Thoracic aorta (tissue), 2 donors: ENCODE results near the gene XCR1. TPM values are rescaled to one million over a fixed set of nuclear protein-coding genes. Genes with fewer than 3 reads are reported as not detected.

Experiments used
- ATAC-seq: fragments of 150-250 bp; one replicate; pipeline ENCODE4 v1.8.0; 2017; ENCODE audit warnings: low read depth; ENCODE audit not compliant: insufficient number of reproducible peaks, low FRiP score
- DNase-seq: peaks from one replicate; pipeline ENCODE4 v3.0.0-alpha.2; 2020; ENCODE audit warnings: low spot score
- H3K27ac ChIP-seq, 2 donors: fragments of 200-600 bp; sonication (generic); 1 replicate in 1 of 2; 2 replicates in 1 of 2; pipeline ENCODE4 v1.5.1; 2016; ENCODE audit warnings: mild to moderate bottlenecking in 2 of 2, moderate library complexity in 2 of 2
- H3K27me3 ChIP-seq: fragments of 200-600 bp; sonication (generic); replicated peaks from 2 replicates; pipeline ENCODE4 v1.6.0; 2016; ENCODE audit warnings: mild to moderate bottlenecking; ENCODE audit not compliant: insufficient read depth
- H3K36me3 ChIP-seq: fragments of 200-600 bp; sonication (generic); one replicate; pipeline ENCODE4 v1.5.1; 2016
- H3K4me1 ChIP-seq, 2 donors: fragments of 200-600 bp; sonication (generic); 1 replicate in 1 of 2; 2 replicates in 1 of 2; pipeline versions ENCODE4 v1.5.1 to v1.6.0; 2016; ENCODE audit warnings: low read depth in 2 of 2, mild to moderate bottlenecking in 1 of 2; ENCODE audit not compliant: control insufficient read depth in 1 of 2
- H3K4me3 ChIP-seq: fragments of 200-600 bp; sonication (generic); 2 replicates; pipeline ENCODE4 v1.5.1; 2016; ENCODE audit warnings: mild to moderate bottlenecking
- H3K9me3 ChIP-seq: fragments of 200-600 bp; sonication (generic); 2 replicates; pipeline ENCODE4 v1.5.1; 2016
- total RNA-seq, 2 donors: library from RNA; depleted of rRNA; stranded (reverse); fragments of >200 nt; gene quantifications; one replicate each; pipeline versions ENCODE4 v1.1.0 to v1.2.3, GENCODE V29; 2016
- TF ChIP-seq, protein P1 (sequence below): fragments of 200-600 bp; sonication (generic); IDR thresholded peaks from one replicate; pipeline ENCODE4 v1.5.1; 2019; ENCODE audit warnings: antibody characterized with exemption

XCR1 gene
- total RNA-seq, 2 donors from 2014 or later, result not detected

- peak overlapping the region; percentile 86 to 91 for H3K27ac ChIP-seq
- no peaks in the 10 kb centered on the region for H3K9me3 ChIP-seq
- no peaks in the 10 kb centered on the region for H3K27me3 ChIP-seq
- peak; percentile 98 for ATAC-seq
- H3K36me3 ChIP-seq, result peaks cover 41% of the 10 kb centered on the region
- H3K4me1 ChIP-seq, result peaks cover 20 to 35% of the 10 kb centered on the region in 2 donors
- TF ChIP-seq, protein P1, sequence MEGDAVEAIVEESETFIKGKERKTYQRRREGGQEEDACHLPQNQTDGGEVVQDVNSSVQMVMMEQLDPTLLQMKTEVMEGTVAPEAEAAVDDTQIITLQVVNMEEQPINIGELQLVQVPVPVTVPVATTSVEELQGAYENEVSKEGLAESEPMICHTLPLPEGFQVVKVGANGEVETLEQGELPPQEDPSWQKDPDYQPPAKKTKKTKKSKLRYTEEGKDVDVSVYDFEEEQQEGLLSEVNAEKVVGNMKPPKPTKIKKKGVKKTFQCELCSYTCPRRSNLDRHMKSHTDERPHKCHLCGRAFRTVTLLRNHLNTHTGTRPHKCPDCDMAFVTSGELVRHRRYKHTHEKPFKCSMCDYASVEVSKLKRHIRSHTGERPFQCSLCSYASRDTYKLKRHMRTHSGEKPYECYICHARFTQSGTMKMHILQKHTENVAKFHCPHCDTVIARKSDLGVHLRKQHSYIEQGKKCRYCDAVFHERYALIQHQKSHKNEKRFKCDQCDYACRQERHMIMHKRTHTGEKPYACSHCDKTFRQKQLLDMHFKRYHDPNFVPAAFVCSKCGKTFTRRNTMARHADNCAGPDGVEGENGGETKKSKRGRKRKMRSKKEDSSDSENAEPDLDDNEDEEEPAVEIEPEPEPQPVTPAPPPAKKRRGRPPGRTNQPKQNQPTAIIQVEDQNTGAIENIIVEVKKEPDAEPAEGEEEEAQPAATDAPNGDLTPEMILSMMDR, result no peak
- DNase-seq, result no peak
- H3K4me3 ChIP-seq, result peak overlapping the region; percentile 38
These were observed 54.5 kb downstream of the XCR1 start for GRCh38 chr3:45972534-45973402.

- H3K9me3 ChIP-seq, result no peaks in the 10 kb centered on the region
- H3K36me3 ChIP-seq, result peaks cover 41% of the 10 kb centered on the region
- peaks cover 33 to 63% of the 10 kb centered on the region in 2 donors for H3K4me1 ChIP-seq
- TF ChIP-seq, protein P1, result no peak
- DNase-seq (no peak), ATAC-seq (no peak)
- no peaks in the 10 kb centered on the region for H3K27me3 ChIP-seq
- no peak overlapping the region for H3K4me3 ChIP-seq
- H3K27ac ChIP-seq, result peak overlapping the region; percentile 45 to 61
These were observed 57.3 kb downstream of the XCR1 start for GRCh38 chr3:45969953-45970352.

GRCh38 chr3:45969116-45969515 is 58.2 kb downstream of the XCR1 start:
- H3K9me3 ChIP-seq, result no peaks in the 10 kb centered on the region
- H3K27ac ChIP-seq, result peak overlapping the region; percentile 45 to 61
- H3K27me3 ChIP-seq, result no peaks in the 10 kb centered on the region
- peaks cover 33 to 70% of the 10 kb centered on the region in 2 donors for H3K4me1 ChIP-seq
- ATAC-seq (no peak), DNase-seq (no peak)
- H3K4me3 ChIP-seq, result no peak overlapping the region
- peaks cover 43% of the 10 kb centered on the region for H3K36me3 ChIP-seq
- TF ChIP-seq, protein P1, result no peak

DNA sequence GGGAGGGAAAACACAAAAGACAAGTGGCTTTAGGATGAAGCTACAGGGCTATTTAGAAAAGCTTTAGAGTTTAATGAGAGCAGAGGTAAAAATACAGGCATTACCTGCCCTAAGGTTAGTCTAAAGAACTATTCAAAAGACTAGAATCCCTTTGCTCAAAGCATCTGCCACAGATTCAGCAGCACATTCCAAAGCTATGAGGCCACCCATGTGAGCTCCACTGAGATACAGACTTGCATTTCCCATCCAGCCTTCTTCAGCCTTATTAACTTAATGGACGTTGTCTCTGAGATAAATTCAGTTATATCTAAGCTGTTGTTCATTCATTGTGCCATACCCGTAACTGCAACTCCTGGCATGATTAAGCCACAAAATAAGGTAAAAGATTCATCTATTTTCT is 58.6 kb downstream of the XCR1 start:
- no peak overlapping the region for H3K4me3 ChIP-seq
- no peaks in the 10 kb centered on the region for H3K9me3 ChIP-seq
- TF ChIP-seq, protein P1, result no peak
- no peak for ATAC-seq
- H3K27ac ChIP-seq, result peak overlapping the region; percentile 45 to 52
- peaks cover 48% of the 10 kb centered on the region for H3K36me3 ChIP-seq
- H3K4me1 ChIP-seq, result peaks cover 33 to 67% of the 10 kb centered on the region in 2 donors
- no peak for DNase-seq
- no peaks in the 10 kb centered on the region for H3K27me3 ChIP-seq

GRCh38 chr3:45968149-45968548 is 59.1 kb downstream of the XCR1 start:
- ATAC-seq, result no peak
- no peak overlapping the region for H3K4me3 ChIP-seq
- H3K4me1 ChIP-seq, result peaks cover 29 to 61% of the 10 kb centered on the region in 2 donors
- no peak for DNase-seq
- TF ChIP-seq, protein P1, result no peak
- no peaks in the 10 kb centered on the region for H3K9me3 ChIP-seq
- H3K27me3 ChIP-seq, result no peaks in the 10 kb centered on the region
- H3K36me3 ChIP-seq, result peaks cover 53% of the 10 kb centered on the region
- H3K27ac ChIP-seq, result peak overlapping the region; percentile 45 to 52
